ENCODE data around the gene SLC6A12. TPM values are rescaled to one million over a fixed set of nuclear protein-coding genes. Genes with fewer than 3 reads are reported as not detected.

The SLC6A12 gene
- total RNA-seq: 6.9 TPM

DNA sequence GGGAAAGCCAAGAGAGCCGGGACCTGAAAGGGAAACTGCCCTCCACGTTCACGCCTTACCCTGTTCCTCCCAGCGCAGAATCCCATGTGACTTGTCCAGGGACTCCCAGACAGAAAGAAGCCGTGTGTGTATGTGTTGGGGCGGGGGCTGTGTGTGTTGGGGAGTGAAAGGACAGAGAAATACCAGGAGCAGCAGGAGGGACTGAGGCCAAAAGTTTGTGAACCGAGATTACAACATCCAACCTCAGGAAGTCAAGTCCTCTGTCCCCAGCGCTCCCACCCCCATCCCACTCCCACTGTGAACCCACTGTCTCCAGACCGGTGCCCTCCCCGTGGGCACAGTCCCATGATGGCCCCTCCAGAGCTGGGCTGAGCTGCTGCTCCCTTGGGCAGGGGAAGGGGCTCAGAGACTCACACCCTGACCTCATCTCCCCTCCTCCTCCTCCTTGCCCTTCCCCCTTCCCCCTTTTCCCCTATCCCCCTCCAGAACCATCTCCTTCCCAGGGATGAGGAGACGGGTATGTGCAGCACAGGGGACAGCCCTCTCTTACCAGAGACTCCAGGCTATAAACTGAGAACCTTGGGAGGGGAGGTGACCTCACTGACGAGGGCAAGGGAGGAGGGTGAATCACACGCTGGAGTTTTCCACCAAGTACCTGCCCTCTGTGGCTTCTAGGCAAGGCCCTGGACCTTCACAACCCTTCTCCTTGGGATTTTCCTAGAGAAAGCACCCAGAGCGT lies at the start of gene SLC6A12:
SLC6A12 (minus strand) TSS at position 155 of the 739 bp plus-strand sequence. CDS start 4,171 bp downstream, outside the sequence.
- FAIRE-seq: no peak
- DNase-seq (ENCODE audit: low spot score in 2 of 2): no peak

DNA sequence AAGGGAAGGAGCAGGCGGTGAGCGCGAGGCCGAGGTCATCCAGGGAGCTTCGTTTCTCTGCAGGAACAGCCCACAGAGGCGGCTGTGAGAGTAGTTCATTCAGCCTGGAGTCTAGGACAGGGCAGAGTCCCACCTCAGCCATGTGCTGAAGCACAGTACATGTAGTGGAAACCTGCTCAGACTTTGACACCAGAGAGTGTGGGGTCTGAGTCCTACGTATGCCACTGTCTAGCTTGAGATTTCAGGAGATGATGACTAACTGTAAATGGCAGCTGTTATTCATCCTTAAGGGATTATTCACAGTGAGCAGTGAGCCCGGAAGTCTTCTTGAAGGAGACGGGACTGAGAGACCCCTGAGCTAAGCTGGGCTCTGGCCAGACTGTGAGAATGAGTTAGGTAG lies 49.6 kb upstream of the SLC6A12 start:
- DNase-seq (ENCODE audit: low spot score in 2 of 2): no peak

DNA sequence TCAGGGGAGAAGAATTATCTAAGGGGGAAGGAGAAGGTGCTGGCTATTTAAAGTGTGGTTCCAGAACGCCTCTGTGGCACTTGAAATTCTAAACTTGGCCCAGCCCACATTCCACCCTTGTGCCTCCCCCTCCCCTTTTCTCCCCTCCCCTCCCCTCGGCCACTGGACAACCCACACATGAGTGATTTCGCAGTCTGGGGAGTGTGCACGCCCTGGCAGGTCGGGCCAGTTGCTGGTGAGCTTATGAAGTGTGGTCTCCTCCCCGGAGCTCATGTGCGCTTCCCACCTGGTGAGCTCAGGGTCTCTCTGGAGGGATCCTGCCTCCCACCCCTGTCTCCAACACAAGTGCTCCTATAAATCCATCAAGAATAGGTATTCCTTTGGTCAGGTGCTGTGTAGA lies 48.9 kb upstream of the SLC6A12 start, which contains the start of gene SLC6A13:
SLC6A13 (minus strand) TSS at position 20 of the 400 bp plus-strand sequence. CDS start 2,784 bp downstream, outside the sequence.
- DNase-seq (ENCODE audit: low spot score in 2 of 2) (no peak), FAIRE-seq (no peak)

More for the DNA sequence above, 49.6 kb upstream of the SLC6A12 start:
- no peak for FAIRE-seq

DNA sequence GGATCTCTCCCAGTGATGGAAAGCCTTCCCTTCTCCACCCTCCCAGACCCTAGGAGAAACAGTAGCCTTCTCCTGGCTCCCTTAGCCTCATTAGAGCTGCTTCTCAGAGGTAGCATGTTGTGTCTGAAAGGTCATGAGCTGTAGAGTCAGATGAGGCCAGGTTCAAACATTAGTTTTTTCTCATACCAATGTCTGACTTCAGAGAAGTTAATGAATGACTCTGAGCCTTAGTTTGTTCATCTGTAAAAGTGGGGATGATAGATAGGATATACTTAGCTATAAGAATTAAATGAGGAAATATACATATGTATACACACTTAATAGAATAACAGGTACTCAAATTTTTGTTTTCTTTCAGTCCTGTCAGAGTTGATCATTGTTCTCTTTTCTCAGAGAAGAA lies 48.2 kb upstream of the SLC6A12 start:
- DNase-seq (ENCODE audit: low spot score in 2 of 2): no peak
- no peak for FAIRE-seq

DNA sequence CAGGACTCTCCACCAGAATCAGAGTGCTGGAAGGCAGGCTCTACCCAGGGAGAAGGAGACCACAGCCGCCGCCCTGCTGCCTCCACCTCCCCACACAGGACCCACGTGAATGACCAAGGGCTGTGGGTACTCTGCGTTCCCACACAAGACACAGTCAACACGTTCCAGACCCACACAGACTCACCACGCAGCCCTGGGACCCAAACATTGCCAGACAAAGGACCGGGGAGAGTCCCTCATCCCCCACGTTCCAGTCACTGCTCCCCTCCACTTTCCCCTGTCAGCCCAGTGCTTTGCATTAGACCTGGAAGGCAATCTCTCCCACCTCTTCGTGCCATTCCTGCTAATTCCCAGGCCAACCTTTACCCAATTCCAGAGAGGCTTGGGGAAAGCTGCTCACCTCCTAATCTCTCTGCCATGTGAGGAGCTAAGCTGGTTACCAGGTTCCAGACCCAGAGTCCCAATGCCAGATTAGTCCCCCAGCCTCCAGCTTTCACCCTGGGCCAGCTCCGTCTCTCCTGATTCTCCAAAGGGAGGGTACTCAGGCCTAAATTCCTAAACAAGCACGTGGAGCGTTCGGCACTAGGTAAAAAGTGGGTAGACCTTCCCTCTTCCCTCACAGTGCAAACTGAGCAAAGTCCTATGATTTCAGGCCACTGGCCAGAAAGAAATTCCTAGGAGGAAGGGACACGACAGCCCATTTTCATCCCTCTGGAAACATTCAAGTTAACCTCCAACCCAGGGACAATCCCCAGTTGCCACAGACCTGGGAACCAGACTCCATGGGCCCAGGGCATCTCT lies 43.8 kb upstream of the SLC6A12 start:
- no peak for FAIRE-seq
- no peak for DNase-seq (ENCODE audit: low spot score in 2 of 2)

DNA sequence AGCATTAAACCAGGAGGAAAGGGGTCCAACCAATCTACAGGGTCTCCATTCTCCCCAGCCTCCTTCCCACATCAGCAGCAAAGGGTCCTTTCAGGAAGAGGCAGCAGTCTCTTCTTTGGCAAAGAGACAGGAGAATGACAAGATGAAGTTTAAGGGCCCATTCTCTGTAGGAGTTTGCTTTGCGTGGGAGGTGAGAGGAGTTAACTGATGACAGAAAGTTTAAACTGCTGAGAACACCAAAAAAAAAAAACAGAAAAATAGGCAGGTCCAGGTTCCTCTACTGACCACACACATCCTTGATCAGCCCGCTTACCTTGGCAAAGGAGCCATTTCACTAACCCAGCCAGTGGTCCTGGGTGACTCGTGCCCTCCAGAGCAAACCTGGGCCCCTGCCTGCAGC lies 43.0 kb upstream of the SLC6A12 start:
- DNase-seq (ENCODE audit: low spot score in 2 of 2): no peak
- FAIRE-seq: no peak

DNA sequence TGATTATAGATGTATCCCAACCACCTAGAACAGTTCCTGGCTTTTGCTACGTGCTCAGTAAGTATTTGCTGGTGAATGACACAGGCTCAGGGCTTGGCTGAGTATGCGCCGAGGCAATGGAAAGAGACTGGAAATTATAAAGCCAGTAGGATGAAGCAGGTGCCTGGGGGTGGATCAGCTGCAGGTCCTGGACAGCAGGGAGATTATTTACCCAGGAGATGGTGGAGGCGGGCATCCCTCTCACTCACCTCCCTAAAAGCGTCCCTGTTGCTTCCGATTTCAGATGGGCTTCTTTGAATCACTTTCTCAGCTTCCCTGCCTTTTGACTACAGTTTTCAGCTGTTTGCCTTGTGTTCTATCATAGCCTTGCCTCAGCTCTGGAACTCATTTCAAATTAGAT lies 42.3 kb upstream of the SLC6A12 start:
- DNase-seq (ENCODE audit: low spot score in 2 of 2): no peak
- FAIRE-seq: no peak

DNA sequence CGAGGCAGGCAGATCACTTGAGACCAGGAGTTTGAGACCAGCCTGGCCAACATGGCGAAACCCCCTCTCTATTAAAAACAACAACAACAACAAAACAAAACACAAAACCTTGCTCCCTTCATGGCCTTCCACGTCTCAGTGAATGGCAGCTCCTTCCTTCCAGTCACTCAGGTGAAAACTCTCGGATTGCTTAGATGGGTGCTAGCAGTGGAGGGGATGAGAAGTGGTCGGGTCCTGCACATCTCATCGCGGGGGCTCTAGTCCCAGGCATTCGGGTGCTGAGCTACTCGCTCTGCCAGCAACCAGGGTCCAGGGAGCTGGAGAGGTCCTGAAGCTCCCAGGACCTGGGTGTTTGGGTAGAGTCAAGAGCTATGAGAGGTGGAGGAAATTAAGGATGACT lies 41.0 kb upstream of the SLC6A12 start:
- no peak for DNase-seq (ENCODE audit: low spot score in 2 of 2)
- no peak for FAIRE-seq

DNA sequence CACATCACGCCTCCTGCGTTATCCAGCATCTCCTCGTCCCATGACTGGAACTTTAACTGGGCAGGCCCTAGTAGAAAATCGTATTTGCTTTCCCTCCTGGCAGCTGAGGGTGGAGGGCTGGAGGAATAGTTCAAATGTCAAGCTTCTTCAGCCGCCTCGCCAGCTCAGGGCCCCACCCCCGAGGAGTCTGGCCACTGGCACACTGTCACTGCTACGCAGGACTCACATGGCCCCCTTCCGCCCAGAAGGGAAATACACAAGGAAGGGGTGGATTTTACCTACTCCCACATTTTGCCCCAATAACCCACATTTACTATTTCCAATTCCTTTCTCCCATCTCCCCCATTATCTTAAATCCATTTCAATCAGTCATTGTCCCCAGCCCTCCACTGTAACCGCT lies 40.1 kb upstream of the SLC6A12 start:
- DNase-seq (ENCODE audit: low spot score in 2 of 2) (no peak), FAIRE-seq (no peak)

DNA sequence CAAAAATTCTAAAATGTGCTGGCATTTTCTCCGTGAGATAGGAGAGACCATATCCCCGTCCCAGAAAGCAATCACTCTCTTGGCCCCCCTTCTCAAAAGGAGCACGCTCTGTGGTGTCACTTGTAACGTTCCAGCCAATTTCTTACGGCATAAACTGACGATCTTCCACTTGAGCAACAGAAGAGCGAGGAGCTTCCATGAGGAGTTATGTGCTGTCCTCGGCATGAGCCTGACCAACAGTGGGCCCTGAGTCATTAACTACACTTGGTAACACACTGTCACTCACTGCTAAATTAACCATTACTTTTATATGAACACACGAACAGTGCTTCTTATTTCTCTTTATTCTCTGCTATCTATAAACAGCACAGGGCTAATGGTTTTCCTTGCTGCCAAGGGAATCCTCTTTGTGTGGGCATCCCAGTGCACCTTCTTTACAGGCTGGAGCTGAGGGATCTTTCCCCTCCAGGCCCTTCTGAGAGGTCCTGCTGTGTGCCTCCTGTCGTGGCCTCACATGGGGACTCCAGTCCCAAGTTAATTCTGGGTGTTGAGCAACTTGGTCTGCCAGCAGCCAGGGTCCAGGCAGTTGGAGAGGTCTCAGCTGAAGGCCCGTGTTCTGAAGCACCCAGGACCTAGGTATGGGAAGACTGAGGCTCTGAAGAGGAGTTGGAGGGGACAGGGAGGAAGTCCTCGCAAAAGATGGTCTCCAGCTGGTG lies 39.3 kb upstream of the SLC6A12 start:
- FAIRE-seq: no peak
- DNase-seq (ENCODE audit: low spot score in 2 of 2): no peak

DNA sequence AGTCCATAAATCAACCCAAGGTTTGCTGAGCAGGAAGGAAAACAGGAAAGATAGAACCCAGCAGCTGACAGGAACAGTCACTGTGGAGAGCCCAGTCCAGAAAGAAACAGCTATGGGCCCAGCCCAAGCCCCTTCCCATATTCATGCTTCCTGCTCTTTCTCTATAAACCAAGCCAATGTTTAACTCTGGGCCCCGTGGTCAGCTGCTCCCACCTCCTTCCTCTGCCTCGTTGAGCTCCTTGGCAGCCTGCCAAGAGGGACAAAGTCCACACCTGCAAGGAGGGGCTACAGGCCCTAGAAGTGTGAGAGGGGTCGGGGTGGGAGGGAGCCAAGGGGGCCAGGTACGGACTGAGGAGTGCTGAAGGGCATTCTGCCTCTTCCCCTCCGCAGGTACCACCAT lies 38.7 kb upstream of the SLC6A12 start:
- DNase-seq (ENCODE audit: low spot score in 2 of 2) (no peak), FAIRE-seq (no peak)

DNA sequence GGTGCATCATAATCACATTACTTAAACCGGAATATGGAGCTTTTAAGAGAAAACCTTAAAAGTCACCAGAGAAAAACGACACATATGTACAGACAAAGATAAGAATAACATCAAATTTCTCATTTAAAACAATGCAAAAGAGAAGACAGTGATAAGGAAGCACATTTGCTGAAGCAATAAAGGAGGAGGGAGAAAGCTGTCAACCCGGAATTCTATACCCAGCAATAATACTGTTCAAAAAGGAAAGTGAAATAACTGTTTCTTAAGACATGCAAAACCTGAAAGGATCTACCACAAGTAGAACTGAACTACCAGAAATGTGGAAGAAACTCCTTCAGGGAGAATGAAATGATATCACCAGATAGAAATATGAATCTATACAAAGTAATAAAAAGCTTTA lies 33.3 kb upstream of the SLC6A12 start:
- DNase-seq (ENCODE audit: low spot score in 2 of 2) (no peak), FAIRE-seq (no peak)

DNA sequence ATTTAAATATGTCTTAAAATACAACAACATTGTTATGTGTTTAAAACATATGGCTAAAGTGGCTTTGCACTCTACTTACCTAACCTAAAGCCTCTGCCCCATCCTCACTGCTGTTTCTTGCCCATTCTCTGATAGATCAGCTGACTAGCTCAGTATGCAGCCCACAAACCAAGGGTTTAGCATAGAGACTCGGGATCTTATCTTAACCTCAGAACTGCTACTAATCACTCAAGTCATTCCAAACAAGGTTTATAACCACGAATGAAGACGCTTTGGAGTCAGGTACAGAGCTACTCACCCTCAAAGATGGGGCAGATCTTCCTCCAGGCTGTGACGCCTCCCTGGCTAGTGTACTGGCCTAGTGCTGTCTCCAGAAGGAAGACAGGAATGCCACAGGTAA lies 29.4 kb upstream of the SLC6A12 start:
- DNase-seq (ENCODE audit: low spot score in 2 of 2): no peak
- no peak for FAIRE-seq

DNA sequence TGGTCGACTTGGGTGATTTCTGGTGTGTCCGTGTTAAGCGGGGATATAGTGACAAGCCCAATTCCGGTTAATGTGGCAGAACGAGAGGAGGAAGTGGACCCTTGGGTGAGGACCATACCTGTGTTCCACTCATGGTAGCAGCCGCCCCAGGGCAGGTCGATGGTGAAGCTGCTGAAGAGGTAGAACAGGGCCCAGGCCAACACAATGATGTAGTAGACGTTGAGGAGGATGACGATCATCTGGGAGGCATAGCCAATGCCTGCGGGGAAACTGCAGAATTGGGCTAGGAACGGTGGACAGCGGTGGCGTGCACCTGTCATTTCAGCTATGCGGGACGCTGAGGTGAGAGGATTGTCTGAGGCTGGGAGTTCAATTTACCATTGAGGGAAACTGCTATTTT lies 28.5 kb upstream of the SLC6A12 start:
- FAIRE-seq: no peak
- DNase-seq (ENCODE audit: low spot score in 2 of 2): no peak

DNA sequence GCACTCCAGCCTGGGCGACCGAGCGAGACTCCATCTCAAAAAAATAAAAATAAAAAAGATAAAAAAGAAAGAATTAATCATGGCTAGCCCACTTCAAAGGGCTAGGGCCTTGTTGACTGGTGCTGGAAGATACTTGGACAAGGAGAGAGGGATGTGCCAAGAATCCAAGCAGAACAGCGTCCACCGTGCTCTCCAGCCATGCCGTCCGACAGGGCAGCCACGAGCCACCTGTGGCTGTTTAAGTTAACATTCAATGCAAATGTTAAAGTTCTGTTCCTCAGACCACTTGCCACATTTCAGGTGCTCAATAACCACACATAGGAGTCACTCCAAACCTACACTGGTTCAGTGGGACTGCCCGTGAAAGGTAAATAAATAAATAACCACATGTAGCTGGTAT lies 27.3 kb upstream of the SLC6A12 start:
- DNase-seq (ENCODE audit: low spot score in 2 of 2): no peak
- FAIRE-seq: no peak

DNA sequence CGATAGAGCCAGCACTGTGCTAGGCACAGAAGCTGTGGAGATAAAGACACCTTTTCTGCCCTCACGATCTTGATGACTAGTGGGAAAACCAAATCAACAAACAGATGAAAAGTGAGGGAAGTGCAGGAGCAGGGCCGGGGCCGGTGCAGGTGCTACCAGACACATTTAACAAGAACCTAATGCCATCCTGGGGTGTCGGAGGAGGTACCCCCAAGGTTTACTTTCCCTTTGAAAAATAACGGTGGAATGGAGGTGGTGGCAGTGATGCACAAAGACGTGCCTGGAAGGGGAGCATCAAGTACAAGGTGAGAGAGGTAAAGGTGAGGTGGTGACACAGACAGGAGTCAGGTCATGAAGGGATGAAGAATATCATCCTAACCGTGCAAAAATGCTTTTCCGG lies 26.6 kb upstream of the SLC6A12 start:
- no peak for DNase-seq (ENCODE audit: low spot score in 2 of 2)
- no peak for FAIRE-seq

DNA sequence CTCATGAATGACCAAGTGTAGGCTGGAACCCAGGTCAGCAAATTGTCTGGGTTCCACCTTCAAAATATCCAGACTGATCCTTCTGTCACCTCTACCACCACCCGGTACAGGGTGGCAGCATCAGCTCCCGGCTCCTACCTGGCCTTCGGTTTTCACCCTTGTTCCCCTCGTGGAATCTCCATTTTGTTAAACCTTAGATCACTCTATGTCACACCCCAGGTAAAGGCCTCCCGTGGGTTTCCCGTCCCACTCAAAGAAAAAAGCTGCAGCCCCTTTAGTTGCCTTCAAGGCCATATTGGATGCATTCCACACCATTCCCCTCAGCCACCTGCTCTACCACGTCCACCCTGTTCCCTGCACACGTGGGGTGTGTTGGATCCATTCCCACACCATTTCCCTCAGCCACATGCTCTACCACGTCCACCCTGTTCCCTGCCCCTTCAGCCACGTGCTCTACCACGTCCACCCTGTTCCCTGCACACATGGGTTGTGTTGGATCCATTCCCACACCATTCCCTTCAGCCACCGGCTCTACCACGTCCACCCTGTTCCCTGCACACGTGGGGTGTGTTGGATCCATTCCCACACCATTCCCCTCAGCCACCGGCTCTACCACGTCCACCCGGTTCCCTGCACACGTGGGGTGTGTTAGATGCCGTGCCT lies 24.9 kb upstream of the SLC6A12 start:
- FAIRE-seq: no peak
- no peak for DNase-seq (ENCODE audit: low spot score in 2 of 2)

DNA sequence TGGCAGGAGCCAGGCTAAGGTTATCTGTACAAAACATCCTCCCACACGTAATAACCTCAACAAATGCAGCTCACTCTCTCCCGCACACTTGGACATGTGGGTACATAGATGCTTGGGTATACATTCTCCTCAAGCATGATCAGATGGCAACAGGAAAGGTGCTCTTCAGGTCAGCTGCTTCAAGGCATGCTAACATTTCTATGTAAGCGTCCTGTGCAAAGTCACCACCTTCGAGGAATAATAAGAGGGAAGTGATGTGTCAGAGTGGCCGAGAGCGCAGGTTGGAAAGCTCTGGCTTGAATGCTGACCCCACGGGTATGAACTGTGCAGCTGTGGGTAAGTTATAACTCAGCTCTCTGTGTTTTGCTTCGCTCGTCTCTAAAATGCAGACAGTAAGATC lies 24.2 kb upstream of the SLC6A12 start:
- FAIRE-seq: no peak
- no peak for DNase-seq (ENCODE audit: low spot score in 2 of 2)

DNA sequence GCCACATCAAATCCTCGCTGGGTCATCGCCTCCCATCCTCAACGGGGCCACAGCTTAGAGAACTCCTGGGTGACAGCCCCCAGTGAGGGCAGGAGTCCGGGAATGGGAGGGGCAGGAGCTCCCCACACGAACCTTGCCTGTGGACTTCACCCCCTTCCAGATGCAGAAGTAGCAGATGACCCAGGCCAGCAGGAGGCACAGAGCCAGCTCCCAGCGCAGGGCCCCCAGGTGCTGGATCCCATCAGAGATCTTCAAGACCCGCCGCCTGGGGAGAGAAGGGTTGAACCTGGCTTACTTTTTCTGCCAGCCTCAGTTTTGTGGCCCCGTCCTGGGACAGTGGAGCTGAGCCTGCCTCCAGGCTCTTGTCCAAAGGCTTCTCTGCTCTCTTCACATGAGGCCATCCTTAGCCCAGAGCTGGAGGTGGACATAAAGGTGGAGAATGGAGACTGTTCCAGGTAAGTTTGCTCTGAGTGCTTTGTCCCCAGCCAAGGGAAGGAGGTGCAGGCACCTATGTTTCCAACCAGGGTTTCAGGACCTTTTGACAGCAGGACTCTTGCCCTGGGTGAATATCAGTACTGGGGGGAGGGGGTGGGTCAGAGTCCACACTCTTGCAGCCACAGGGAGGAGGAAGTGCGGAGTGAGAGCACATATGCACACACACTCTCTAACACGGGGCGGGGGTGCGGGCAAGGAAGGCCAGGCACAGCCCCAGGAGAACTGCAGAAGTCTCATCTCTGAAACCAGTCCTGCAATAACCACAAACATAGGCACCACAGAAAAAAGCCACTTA lies 23.3 kb upstream of the SLC6A12 start:
- no peak for DNase-seq (ENCODE audit: low spot score in 2 of 2)
- no peak for FAIRE-seq

DNA sequence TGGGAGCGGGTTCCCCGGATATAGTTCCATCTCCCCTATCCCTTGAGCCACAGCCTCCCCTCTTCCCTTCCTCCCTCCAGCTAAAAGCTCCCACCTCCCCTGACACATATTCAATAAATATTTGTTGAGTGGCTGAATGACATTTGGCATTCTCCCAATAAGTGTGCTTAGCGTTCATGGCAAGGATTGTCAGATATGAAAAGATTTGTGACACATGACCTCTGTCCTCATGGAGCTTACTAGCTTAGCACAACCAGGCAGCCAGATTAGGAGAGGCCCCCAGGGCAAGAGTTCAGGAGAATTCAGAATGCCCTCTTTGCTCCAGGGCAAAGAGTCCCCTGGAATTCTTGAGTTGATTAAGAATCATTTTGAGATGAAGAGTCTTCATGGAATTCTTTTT lies 22.5 kb upstream of the SLC6A12 start:
- DNase-seq (ENCODE audit: low spot score in 2 of 2) (no peak), FAIRE-seq (no peak)

Data from frontal cortex (tissue), 4 donors.